IPS DF 4.7 (cell line): ENCODE results near the gene QRSL1.
"Not testable (repeated sequence)": the region's sequence is repeated elsewhere in the genome, so short reads cannot be mapped to it uniquely, and the experiment has no call there.

Experiments used
- DNase-seq: peaks from one replicate; pipeline ENCODE4 v3.0.0-alpha.2; 2013; ENCODE audit warnings: low spot score; ENCODE audit errors: extremely low read depth

The QRSL1 gene

DNA sequence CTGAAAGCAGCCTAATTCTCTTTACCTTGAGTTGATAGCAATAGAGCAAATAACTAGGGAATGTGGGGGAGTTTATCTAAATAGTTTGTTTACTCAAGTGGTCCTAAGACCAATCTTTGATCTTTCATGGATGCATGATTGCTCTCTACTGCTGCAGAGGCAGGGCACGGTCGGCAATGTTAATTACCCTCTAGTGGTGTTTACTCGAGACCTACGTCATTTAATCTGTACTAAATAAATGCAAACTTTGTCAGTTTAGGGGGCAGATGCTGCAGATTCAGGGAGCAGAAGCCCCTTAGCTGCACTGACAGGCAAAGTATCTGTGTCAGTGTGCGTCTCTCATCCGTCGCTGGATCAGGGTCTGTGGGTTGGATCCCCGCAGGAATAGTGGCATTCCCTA, 7.0 kb upstream of the QRSL1 start:
- DNase-seq, result no peak

DNA sequence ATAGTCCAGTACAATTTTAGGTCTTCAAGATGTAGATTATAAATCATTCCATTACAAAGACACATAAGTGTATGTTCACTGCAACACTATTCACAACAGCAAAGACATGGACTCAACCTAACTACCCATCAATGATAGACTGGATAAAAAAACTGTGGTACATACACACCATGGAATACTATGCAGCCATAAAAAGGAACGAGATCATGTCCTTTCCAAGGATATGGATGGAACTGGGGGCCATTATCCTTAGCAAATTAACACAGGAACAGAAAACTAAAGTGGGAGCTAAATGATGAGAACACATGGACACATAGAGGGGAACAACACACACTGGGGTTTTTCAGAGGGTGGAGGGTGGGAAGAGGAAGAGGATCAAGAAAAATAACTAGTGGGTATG, 6.3 kb upstream of the QRSL1 start:
- no peak for DNase-seq

DNA sequence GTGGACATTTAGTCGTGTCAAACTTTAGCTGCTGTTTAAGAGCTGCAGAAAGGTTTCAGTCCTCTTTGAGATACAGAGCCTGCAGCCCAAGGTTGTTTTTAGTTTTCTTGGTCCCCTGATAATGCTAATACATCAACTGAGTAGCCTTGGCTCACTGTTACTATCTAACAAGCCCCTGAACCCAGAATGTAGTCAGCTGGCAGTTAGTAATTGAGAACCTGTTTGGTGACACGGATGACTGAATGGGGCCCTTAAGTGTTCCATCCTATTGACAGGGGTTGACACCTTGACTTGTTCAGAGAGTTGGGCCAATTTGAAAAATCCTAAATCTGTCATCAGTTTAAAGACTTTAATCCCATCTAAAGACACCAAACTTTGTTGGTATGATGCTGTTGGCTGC, 2.9 kb upstream of the QRSL1 start:
- no peak for DNase-seq

DNA sequence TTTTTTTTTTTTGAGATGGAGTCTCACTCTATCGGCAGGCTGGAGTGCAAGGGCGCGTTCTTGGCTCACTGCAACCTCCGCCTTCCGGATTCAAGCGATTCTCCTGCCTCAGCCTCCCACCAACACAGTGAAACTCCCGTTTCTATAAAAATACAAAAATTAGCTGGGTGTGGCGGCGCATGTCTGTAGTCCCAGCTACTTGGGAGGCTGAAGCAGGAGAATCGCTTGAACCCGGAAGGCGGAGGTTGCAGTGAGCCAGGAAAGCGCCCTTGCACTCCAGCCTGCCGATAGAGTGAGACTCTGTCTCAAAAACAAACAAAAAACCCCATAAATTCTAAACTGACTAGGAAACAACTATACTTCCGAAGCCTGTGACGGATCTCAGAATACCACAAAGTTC, 1.6 kb upstream of the QRSL1 start:
- not testable (repeated sequence) for DNase-seq

DNA sequence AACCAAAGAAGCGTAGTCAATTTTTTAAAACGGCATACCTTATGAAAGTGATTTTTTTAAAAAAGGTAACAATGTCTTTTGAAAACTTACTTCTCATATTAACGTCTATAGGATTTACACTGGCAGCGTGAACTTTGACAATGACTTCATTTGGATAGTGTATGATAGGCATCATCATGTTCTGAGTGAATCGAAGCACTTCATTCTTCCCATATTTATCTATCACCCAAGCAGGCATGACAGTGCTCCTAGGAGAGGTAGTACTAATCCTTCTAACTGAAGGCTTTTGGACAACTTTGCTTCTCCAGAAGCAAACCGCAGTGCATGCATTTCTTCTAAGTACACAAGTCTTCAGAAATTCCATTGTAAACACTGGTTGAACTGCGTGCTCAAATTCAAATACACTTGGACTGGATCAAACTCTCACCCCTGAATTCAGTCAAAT, 698 bp upstream of the QRSL1 start:
- DNase-seq, result no peak

DNA sequence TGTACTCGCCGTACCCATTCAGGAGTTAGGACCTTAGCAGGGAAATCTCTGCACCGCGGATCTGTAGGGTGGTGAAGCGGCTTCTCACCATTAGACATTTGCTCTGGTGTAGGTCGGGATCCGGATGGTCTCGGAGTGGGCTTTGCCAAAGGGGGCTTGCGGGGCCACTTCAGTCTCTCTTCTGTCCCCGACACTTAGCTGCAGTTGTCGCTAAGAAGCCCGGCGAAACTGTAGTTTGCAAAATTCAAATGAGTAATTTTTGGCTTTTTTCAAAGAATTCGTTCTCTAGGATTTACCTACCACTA, 433 bp downstream of the QRSL1 start:
- no peak for DNase-seq

DNA sequence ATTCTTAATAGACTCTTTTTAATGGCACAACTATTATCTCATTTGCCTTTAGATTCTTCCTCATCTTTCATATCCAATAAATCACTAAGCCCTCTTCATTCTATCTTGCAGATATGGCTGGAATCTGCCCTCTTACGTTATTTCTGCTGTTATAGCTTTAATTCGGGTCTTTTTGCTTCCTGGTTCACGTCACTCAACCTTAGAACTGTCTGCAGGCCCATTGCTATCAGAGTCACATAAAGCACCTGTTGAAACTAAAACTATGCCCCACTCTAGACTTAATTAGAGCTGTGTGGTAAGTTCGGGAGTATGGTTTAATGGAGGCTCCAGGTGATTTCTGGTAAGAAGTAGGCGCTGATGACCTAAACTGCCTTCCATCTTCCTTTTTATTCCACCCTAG, 988 bp downstream of the QRSL1 start:
- no peak for DNase-seq

DNA sequence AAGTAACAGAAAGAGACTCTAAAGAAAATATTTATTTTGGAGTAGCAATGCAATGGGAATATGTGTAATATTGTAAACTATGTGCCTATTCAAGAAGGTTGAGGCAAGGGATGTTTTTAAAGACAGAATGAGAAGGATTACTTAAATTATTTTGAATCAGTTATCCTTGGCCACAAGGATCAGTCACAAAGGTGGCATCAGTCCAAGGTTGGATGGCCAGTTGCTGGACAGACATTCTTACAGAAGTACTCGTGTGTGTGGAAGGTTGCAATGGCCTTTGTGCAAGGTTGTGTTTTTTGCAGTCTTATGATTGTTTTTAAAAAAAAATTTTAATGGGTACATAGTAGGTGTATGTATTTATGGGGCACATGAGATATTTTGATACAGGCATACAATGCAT, 2.0 kb downstream of the QRSL1 start:
- no peak for DNase-seq

DNA sequence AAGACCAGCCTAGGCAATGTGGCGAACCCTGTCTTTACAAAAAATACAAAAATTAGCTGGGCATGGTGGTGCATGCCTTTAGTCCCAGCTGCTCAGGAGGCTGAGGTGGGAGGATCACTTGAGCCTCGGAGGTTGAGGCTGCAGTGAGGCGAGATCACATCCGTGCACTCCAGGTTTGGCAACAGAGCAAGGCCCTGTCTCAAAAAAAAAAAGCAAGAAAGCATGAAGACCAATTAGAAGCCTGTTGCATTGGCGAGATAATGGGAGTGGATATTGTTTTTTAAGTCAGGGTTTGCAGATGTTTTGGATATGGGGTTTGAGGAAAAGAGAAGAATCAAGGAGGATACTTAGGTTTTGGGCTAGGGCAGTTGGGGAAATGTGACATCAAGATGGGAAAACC, 5.2 kb downstream of the QRSL1 start:
- DNase-seq, result no peak

DNA sequence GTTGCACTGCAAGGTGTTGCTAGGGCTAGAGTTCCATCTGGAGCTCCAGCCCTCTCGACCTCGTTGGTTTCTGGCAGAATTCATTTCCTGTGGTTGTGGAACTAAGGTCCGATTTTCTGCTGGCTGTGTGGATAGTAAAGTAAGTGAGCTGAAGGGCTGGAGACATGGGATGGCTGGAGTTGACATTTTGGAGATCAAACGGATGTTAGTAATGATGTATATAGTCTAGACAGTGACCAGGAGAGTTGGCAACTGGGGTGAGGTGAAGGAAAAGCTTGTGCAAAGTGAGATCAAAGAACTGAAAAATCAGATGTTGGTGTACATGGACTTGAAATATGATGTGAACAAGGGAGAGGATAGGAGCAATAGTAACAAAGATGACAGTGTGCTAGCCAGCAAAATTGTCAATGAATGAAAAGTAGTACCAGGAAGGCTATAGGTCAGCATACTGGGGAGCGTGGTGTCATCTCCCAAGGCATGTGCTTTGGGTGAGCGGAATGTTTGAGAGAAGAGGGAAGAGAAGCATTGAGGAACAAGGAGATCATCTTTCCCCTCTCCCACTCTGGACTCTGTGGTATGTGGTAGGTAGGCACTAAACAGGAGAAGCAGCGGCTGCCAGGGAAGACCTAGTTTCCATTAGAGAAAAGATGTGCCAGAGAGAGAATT, 7.8 kb downstream of the QRSL1 start:
- no peak for DNase-seq

DNA sequence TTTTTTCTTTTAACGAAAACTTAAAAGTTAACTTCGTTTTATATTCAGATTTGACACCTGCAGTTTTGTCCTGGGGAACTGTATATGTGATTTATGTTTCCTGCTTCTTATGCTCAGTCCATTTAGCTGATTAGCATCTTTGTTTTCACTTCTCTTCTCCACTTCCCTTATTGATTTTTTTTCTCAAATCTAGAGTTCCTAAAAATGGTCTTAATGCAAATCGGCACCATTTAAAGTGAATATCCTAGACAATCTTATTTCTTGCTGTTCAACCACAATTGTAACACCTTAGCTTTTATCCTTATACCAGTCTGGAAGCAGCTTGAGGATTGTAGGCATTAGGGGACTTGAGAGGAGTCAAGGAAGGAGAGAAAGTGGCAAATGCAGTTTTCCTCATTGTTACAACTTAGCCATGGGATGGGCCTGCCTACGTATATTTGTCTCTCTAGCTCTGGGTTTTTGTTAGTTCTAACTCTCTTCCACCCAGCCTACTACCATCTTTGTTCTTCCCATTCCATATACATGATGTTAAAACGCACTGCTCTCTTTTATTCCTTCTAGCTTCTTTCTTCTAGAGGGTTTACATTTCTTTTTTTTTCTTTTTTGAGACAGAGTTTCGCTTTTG, 8.5 kb downstream of the QRSL1 start:
- no peak for DNase-seq

DNA sequence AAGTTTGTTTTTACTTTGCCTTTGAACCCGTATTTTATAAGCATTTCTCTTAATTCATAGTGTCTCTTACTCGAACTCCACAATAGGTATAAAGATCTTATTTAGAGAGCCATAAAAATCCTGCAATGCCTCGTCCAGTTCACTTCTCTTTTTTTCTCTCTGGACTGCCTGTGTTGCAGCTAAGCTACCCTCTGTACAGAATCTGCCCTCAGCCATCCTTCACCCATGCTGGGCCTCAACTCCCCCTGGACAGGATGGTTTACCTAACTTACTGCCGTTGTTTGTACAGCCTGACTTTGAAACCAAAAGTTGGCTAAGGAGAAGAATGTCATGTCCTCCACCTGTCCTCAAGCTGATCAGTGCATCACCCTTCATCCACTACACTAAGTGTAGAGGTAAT, 10.4 kb downstream of the QRSL1 start:
- no peak for DNase-seq

DNA sequence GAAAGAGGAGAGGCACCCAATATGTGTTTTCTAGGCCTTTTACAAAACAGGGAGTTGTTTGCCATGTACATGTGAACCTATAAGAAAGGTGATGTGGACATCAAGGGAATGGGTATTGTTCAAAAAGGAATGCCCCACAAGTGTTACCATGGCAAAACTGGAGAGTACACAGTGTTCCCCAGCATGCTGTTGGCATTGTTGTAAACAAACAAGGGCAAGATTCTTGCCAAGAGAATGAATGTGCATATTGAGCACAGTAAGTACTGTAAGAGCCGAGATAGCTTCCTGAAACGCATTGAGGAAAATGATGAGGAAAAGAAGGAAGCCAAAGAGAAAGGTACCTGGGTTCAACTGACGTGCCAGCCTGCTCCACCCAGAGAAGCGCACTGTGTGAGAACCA, 13.1 kb downstream of the QRSL1 start:
- DNase-seq, result no peak

DNA sequence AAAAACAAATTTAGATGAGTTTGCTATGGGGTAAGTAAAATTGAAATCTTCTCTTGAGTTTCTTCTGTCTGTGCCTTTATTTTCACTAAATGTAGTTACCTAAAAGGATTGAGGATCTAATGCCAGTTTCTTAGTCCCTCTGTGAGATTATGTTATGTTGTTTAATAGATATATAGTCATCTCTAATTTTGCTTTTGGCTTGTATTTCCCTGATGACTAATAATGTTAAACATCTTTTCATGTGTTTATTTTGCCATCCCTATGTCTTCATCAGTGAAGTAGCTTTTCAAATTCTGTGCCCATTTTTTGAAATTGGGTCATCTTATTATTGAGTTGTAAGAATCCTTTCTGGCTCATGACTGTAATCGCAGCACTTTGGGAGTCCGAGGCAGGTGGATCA, 13.7 kb downstream of the QRSL1 start:
- no peak for DNase-seq

DNA sequence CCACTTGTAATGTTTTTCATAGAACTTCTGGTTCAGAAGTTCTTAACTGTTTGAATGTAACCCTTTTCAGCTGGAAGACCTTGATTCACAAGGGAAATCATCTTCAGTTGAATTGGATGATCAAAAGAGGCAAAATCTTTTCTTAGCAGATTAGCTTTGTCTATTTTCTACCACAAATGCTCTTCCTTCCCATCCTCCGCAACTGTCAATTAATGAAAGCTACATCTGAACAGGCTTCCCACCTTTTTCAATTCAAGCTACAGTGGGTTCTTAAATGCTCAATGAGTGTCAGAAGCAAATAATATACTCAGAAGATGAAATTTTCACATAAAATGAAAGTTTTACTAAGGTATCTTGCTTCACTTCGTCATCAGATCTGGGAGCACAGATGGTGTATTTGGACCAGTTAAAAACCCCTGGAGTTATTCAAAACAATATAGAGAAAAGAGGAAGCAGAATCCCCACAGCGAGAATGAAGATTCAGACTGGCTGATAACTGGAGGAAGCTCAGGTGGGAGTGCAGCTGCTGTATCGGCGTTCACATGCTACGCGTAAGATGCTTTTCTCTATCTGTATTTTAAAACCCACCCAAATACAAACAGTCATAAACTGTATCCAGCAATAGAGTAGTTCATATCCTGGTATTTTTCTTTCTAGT, 19.4 kb downstream of the QRSL1 start:
- no peak for DNase-seq

DNA sequence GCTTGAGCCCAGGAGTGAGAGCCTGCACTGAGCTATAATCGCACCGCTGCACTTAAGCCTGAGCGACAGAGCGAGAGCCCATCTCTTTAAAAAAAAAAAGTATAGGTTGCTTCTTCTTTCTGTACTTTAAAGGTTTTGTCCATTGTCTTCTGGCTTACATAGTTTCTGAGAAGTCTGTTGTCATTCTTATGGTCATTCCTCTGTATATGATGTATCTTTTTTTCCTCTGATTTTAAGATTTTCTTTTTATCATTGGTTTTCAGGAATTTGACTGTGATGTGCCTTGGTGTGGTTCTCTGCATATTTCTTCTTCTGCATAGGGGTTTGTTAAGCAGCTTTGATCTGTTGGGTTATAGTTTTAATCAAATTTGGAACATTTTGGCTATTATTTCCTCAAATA, 29.1 kb downstream of the QRSL1 start:
- DNase-seq, result no peak

DNA sequence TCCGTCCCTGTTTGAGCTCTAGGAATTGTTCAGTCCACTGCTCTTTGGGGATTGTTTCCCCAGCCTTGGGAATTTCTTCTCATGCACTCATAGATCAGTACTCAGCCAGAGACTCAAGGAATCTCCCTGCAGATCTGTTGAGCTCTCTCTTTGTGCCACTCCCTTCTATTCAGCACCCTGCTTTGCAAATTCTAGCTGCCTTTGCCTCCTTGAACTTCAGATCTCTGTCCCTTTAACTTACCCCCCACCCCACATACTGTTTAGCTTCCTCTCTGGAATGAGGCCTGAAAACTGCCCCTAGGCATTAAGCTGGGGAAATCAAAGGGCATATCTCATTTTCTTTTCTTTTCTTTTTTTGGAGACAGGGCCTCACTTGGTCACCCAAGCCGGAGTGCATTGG, 30.5 kb downstream of the QRSL1 start:
- DNase-seq, result no peak

DNA sequence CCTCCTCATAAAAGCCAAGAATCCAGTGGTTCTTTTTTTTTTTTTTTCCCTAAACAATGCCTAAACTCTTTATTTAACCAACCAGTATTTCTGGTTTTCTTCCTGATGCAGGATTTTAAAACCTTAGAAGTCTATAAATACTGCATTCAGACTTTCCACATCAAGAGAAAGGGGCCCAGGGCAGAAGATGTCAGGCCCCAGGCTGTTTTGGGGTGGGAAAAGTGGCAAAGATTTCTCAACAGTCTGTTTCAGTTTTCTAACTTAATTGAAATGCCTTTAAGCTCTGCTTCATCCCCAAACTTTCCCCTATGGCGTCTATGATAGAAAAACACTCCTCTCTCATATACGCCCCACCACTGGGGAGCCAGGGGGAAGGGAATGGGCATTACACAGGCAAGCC, 33.1 kb downstream of the QRSL1 start:
- DNase-seq, result no peak

DNA sequence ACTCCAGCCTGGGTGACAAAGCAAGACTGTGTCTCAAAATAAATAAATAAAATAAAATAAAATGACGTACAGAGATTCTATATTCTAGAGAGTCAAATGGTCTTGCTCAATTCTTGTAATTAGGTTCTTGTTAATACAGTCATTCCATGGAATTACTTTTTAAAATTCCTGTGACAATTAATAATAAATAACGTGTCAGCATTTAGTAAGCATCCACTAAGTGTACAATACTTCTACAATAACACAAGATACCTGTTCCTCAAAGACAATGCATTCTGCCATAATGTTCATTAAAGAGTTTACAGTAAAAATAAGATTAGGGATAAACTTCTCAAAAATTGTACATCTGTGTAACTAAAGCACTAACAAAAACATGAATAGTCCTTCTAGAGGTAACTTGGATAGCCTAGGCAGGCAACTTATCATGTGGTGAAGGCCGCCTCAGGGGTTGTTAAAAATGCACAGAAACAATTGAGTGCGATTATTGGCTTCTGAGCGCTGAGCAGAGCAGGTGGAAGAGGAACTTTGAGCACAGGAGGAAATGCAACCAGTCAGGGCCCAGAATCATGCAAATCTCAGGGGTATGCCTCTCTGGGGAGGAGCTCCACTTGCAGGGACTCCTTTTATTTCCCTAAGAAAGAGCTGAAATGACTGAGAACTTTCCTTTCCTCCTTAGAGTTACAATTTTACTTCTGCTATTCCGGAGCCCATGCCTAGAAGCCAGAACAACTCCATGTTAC, 37.1 kb downstream of the QRSL1 start:
- no peak for DNase-seq

DNA sequence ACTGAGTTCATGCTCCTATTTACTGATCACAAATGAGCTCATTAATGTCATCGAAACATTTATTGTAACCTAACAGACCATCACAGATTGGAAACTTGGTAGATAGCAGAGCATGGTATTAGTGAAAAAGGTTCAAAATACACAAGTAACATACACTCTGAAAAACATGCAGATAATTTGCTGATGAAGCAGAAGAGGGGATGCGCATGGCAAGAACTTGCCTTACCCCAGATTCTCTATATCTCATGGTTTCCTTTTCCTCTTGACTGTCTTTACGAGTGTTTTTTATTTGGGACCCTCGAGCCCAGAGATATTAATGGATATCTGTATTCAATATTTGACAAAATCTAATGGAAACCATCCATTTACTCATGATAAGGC, 37.6 kb downstream of the QRSL1 start:
- no peak for DNase-seq

DNA sequence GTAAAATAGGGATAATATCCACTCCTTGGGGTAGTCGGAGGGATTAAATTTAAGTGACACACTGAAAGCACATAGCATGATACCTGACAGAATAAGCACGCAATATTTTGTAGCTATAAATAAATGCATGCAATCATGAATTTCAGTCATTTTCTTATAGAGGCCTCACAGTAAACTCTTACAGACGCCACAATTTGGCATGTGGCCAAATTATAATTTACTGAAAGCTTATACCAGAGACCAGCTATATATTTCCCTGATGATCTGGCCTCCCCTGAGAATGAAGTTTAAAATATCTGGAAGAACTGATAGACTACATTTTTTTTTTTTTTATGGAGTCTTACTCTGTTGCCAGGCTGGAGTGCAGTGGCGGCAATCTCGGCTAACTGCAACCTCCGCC, 40.9 kb downstream of the QRSL1 start:
- no peak for DNase-seq

DNA sequence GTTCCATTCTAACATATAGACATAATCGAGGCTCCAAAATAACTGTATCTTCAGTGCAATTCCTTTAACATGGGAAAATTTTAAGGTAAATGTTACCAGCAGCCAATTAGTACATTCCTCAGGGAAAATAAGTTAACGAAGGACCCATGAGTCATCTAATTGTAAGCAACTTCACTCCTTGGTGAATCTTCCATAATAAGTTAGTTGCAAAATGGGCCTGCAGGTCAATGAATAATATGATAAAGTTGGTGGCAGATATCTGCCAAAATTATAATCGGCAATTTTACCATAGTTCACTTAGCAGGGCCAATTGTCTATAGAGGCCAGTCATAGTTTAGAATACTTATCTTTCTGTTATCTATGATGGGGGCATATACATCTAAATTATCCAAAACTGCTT, 42.3 kb downstream of the QRSL1 start:
- no peak for DNase-seq
